Astrocyte of the cerebellum (primary cell): ENCODE results near the gene HABP4.

Experiments used
- DNase-seq: peaks from one replicate; pipeline ENCODE4 v3.0.0-alpha.2; 2011; ENCODE audit warnings: low read depth
- H3K4me3 ChIP-seq: 2 replicates; pipeline ENCODE4 v1.5.1; 2011; ENCODE audit warnings: mild to moderate bottlenecking, low read depth, low read length, moderate library complexity
- CTCF ChIP-seq: IDR thresholded peaks from 2 replicates; pipeline ENCODE4 v1.5.1; 2012; ENCODE audit warnings: low read length, low read depth, moderate library complexity, mild to moderate bottlenecking; ENCODE audit errors: missing control alignments
- in situ Hi-C: cut with HindIII; loops from 2 replicates; pipeline ENCODE4 v1.10.0; 2017; ENCODE audit warnings: low sequenced_read_pairs

HABP4 gene

GRCh38 chr9:96467784-96468183 is 17.8 kb downstream of the HABP4 start:
- no peak for TF ChIP-seq CTCF
- H3K4me3 ChIP-seq, result no peak overlapping the region
- in situ Hi-C loops, result no loop called here
- DNase-seq, result no peak

- DNase-seq, result no peak
- no peak overlapping the region for H3K4me3 ChIP-seq
- in situ Hi-C loops, result no loop called here
- TF ChIP-seq CTCF, result no peak
These were observed 26.0 kb downstream of the HABP4 start for GRCh38 chr9:96476013-96476412.

DNA sequence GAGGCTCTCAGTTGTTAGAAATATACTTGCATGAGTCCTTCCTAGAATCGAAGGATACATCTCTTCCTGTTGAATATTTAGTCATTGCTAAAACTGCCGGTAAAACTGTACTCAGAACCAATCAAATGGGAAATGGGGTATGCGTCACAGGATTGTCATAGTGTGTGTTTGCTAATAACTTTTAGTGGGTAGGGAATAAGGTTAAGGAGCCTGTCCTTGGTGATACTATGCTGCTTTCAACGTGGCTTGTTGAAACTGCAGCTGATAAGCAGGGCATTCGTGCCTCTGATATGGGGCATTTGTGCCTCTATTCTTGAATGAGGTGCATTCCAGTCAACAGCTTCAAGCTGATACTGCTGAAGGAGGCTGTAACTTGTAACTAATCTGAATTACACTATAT is 26.6 kb downstream of the HABP4 start:
- TF ChIP-seq CTCF, result no peak
- in situ Hi-C loops, result no loop called here
- H3K4me3 ChIP-seq, result no peak overlapping the region
- no peak for DNase-seq

DNA sequence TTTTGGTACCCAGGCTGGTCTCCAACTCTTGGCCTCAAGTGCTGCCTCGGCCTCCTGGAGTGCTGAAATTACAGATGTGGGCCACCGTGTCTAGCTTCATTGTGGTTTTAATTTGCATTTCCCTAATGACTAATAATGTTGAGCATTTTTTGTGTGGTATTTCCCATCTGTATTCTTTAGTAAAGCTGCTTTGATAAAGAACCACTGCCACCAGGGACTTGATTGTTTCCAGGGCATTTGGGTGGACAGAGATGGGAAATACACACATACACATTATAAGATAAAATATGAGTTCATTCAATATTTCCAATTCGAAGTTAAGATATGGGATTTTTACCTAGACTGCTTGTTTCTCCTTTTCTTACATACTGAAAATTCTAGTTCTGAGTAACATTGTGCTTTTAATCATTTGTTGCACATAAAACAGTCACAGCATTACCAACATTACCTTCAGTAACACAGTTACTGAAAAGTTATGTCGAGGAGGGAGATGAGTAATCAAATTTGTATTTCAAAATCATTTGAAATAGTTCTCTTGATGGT is 28.9 kb downstream of the HABP4 start:
- no peak for DNase-seq
- no peak for TF ChIP-seq CTCF
- no peak overlapping the region for H3K4me3 ChIP-seq
- in situ Hi-C loops, result no loop called here

DNA sequence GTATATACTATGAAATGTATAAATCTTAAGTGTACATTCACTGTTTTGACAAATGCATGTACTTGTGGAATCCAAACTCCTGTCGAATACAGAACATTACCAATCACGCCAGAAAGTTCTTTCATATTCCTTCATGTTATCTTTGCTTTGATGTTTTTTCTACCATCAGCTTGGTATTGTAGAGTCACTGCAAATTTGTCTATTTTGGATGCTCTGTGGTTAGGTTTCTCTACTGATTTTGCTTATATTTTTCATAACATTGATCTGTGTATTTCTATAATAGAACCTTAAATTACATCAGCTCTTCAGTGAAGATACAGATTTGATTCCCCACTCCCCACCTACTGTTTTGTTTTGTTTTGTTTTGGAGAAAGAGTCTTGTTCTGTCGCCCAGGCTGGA is 30.8 kb downstream of the HABP4 start:
- in situ Hi-C loops, result no loop called here
- DNase-seq, result no peak
- no peak overlapping the region for H3K4me3 ChIP-seq
- no peak for TF ChIP-seq CTCF

GRCh38 chr9:96482476-96482875 is 32.5 kb downstream of the HABP4 start:
- in situ Hi-C loops, result no loop called here
- no peak for TF ChIP-seq CTCF
- no peak for DNase-seq

DNA sequence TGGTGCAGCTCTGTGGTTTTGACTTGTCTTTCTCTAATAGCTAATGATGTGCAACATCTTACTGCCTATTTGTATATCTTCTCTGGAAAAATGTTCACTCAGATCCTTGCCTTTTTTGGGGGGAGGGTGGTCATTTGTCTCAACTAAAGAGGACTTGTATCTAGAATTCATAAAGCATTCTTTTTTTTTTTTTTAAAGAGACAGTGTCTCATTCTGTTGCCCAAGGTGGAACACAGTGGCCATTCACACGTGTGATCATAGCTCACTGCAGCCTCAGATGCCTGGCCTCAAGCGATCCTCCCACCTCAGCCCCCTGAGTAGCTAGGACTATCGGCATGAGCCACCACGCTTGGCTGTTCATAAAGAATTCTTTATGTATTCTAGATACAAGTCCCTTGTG is 33.2 kb downstream of the HABP4 start:
- no peak for TF ChIP-seq CTCF
- no peak for DNase-seq
- in situ Hi-C loops, result no loop called here
- H3K4me3 ChIP-seq, result no peak overlapping the region

More at GRCh38 chr9:96482476-96482875, 32.5 kb downstream of the HABP4 start:
- H3K4me3 ChIP-seq, result no peak overlapping the region
